ENCODE results near the gene LRRC75A. TPM values are rescaled to one million over a fixed set of nuclear protein-coding genes. Genes with fewer than 3 reads are reported as not detected.

LRRC75A gene
- total and polyA plus RNA-seq, 2 experiments from 2014 or later: 10.7 to 18.0 TPM

DNA sequence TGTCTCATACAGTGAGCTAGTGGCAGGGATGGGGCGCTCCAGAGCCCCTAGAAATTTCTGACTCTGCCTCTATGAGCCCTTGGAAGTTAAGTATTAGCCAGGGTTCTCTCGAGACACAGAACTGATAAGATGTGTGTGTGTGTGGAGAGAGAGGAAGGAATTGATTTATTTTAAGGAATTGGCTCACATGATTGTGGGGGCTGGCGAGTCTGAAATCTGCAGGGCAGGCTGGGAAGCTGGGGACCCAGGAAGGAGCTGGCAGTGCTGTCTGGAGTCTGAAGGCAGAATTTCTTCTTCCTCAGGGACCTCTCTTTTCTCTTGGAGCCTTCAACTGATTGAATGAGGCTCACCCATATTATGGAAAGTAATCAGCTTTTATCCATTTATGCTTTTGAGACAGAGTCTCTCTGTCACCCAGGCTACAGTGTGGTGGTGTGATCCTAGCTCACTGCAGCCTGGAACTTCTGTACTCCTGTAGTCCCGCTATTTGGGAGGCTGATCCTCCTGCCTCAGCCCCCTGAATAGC is 16.8 kb downstream of the LRRC75A start:
- 70% methylated on average over 4 of the region's 4 CpGs for WGBS (ENCODE audit: low lambda C conversion rate, missing lambda C conversion rate)
- H3K9me2 ChIP-seq (replicated peaks; ENCODE audit: insufficient read depth): no peaks in the 10 kb centered on the region
- H3K79me2 ChIP-seq: peaks cover 29% of the 10 kb centered on the region
- H2AFZ ChIP-seq: no peak overlapping the region
- DNase-seq (ENCODE audit: low spot score): no peak
- no peak overlapping the region for H3K27ac ChIP-seq
- H4K20me1 ChIP-seq (ENCODE audit: insufficient read depth, poor library complexity, severe bottlenecking): no peaks in the 10 kb centered on the region
- H3K4me2 ChIP-seq: no peak overlapping the region
- H3K4me1 ChIP-seq (ENCODE audit: insufficient read depth): peaks cover 24% of the 10 kb centered on the region
- no peaks in the 10 kb centered on the region for H3K9me3 ChIP-seq (ENCODE audit: low read depth)
- H3K36me3 ChIP-seq (replicated peaks; ENCODE audit: insufficient read depth, low read depth): no peaks in the 10 kb centered on the region
- TF ChIP-seq CTCF (IDR thresholded peaks at IDR 0.05; ENCODE audit: poor library complexity) (no peak), EZH2 (IDR thresholded peaks at IDR 0.05; ENCODE audit: borderline replicate concordance) (no peak), EZH2phosphoT487 (IDR thresholded peaks at IDR 0.05; ENCODE audit: low read depth, severe bottlenecking, unreplicated experiment) (no peak)
- no peak overlapping the region for H3K4me3 ChIP-seq
- H3K27me3 ChIP-seq: no peaks in the 10 kb centered on the region

- no peaks in the 10 kb centered on the region for H3K9me2 ChIP-seq (replicated peaks; ENCODE audit: insufficient read depth)
- no peak overlapping the region for H3K4me2 ChIP-seq
- H3K27me3 ChIP-seq: no peaks in the 10 kb centered on the region
- no peak for DNase-seq (ENCODE audit: low spot score)
- WGBS (ENCODE audit: low lambda C conversion rate, missing lambda C conversion rate): 71% methylated on average over 13 of the region's 13 CpGs
- H3K4me1 ChIP-seq (ENCODE audit: insufficient read depth): peaks cover 27% of the 10 kb centered on the region
- H4K20me1 ChIP-seq (ENCODE audit: insufficient read depth, poor library complexity, severe bottlenecking): no peaks in the 10 kb centered on the region
- no peak overlapping the region for H3K4me3 ChIP-seq
- no peak overlapping the region for H2AFZ ChIP-seq
- TF ChIP-seq CTCF (IDR thresholded peaks at IDR 0.05; ENCODE audit: poor library complexity) (no peak), EZH2 (IDR thresholded peaks at IDR 0.05; ENCODE audit: borderline replicate concordance) (no peak), EZH2phosphoT487 (IDR thresholded peaks at IDR 0.05; ENCODE audit: low read depth, severe bottlenecking, unreplicated experiment) (no peak)
- H3K36me3 ChIP-seq (replicated peaks; ENCODE audit: insufficient read depth, low read depth): no peaks in the 10 kb centered on the region
- H3K79me2 ChIP-seq: peaks cover 29% of the 10 kb centered on the region
- no peak overlapping the region for H3K27ac ChIP-seq
- no peaks in the 10 kb centered on the region for H3K9me3 ChIP-seq (ENCODE audit: low read depth)
Observed at GRCh38 chr17:16474012-16474725, 17.8 kb downstream of the LRRC75A start.

- 85% methylated on average over 20 of the region's 20 CpGs for WGBS (ENCODE audit: low lambda C conversion rate, missing lambda C conversion rate)
- no peaks in the 10 kb centered on the region for H3K36me3 ChIP-seq (replicated peaks; ENCODE audit: insufficient read depth, low read depth)
- no peak overlapping the region for H3K4me2 ChIP-seq
- H3K79me2 ChIP-seq: peaks cover 28% of the 10 kb centered on the region
- H3K4me3 ChIP-seq: no peak overlapping the region
- no peaks in the 10 kb centered on the region for H3K9me2 ChIP-seq (replicated peaks; ENCODE audit: insufficient read depth)
- DNase-seq (ENCODE audit: low spot score): no peak
- H3K4me1 ChIP-seq (ENCODE audit: insufficient read depth): peaks cover 29% of the 10 kb centered on the region
- no peak overlapping the region for H3K27ac ChIP-seq
- TF ChIP-seq CTCF (IDR thresholded peaks at IDR 0.05; ENCODE audit: poor library complexity): no peak
- TF ChIP-seq EZH2 (IDR thresholded peaks at IDR 0.05; ENCODE audit: borderline replicate concordance): no peak
- no peak for TF ChIP-seq EZH2phosphoT487 (IDR thresholded peaks at IDR 0.05; ENCODE audit: low read depth, severe bottlenecking, unreplicated experiment)
- H3K9me3 ChIP-seq (ENCODE audit: low read depth): no peaks in the 10 kb centered on the region
- no peaks in the 10 kb centered on the region for H3K27me3 ChIP-seq
- H2AFZ ChIP-seq: no peak overlapping the region
- H4K20me1 ChIP-seq (ENCODE audit: insufficient read depth, poor library complexity, severe bottlenecking): no peaks in the 10 kb centered on the region
Observed at GRCh38 chr17:16473044-16474011, 18.7 kb downstream of the LRRC75A start.
